ENCODE results near the gene KCNAB1.

Gene KCNAB1

DNA sequence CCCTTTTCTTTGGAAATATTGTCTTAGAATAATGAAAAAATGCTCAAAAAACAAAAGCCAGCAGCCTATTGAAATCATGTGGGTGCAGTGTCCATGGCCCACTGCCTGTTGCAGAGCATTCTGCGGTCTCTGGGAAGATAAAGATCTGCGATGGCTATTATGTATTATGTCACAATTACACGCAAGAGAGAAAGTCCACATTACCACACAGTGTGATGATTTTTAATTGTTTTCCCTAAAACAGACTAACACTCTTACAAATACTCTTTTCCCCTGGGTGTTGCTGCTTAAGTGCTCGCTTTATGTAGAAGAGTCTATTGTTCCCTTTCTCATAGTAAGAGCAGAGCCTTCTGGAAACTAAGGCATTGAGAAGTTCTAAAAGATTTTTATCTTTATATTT, 402.3 kb downstream of the KCNAB1 start:
- no peak for ATAC-seq
- TF ChIP-seq SNAI2 (CRISPR knock-in tag; IDR thresholded peaks at IDR 0.05) (no peak), ZC3H10 (CRISPR knock-in tag; IDR thresholded peaks at IDR 0.05) (no peak), ZFP3 (CRISPR knock-in tag; IDR thresholded peaks at IDR 0.05) (no peak), OSR1 (CRISPR knock-in tag; IDR thresholded peaks at IDR 0.05) (no peak), TCF4 (CRISPR knock-in tag; IDR thresholded peaks at IDR 0.05; ENCODE audit: borderline replicate concordance) (no peak), TOX (CRISPR knock-in tag; IDR thresholded peaks at IDR 0.05; ENCODE audit: borderline replicate concordance) (no peak), RARB (CRISPR knock-in tag; IDR thresholded peaks at IDR 0.05) (no peak), ISL1 (CRISPR knock-in tag; IDR thresholded peaks at IDR 0.05) (no peak), ZNF565 (CRISPR knock-in tag; conservative IDR thresholded peaks at IDR 0.05; ENCODE audit: low read depth) (no peak), ZNF70 (CRISPR knock-in tag; IDR thresholded peaks at IDR 0.05) (no peak), ARNTL (CRISPR knock-in tag; IDR thresholded peaks at IDR 0.05; ENCODE audit: borderline replicate concordance, low read depth) (no peak), CSDC2 (CRISPR knock-in tag; IDR thresholded peaks at IDR 0.05) (no peak), ZNF8 (CRISPR knock-in tag; IDR thresholded peaks at IDR 0.05) (no peak), ZFP30 (CRISPR knock-in tag; IDR thresholded peaks at IDR 0.05) (no peak)
- TF ChIP-seq, protein P1, sequence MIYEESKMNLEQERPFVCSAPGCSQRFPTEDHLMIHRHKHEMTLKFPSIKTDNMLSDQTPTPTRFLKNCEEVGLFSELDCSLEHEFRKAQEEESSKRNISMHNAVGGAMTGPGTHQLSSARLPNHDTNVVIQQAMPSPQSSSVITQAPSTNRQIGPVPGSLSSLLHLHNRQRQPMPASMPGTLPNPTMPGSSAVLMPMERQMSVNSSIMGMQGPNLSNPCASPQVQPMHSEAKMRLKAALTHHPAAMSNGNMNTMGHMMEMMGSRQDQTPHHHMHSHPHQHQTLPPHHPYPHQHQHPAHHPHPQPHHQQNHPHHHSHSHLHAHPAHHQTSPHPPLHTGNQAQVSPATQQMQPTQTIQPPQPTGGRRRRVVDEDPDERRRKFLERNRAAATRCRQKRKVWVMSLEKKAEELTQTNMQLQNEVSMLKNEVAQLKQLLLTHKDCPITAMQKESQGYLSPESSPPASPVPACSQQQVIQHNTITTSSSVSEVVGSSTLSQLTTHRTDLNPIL (CRISPR knock-in tag; IDR thresholded peaks at IDR 0.05; ENCODE audit: low read depth): no peak
- TF ChIP-seq, protein P2, sequence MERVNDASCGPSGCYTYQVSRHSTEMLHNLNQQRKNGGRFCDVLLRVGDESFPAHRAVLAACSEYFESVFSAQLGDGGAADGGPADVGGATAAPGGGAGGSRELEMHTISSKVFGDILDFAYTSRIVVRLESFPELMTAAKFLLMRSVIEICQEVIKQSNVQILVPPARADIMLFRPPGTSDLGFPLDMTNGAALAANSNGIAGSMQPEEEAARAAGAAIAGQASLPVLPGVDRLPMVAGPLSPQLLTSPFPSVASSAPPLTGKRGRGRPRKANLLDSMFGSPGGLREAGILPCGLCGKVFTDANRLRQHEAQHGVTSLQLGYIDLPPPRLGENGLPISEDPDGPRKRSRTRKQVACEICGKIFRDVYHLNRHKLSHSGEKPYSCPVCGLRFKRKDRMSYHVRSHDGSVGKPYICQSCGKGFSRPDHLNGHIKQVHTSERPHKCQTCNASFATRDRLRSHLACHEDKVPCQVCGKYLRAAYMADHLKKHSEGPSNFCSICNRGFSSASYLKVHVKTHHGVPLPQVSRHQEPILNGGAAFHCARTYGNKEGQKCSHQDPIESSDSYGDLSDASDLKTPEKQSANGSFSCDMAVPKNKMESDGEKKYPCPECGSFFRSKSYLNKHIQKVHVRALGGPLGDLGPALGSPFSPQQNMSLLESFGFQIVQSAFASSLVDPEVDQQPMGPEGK (CRISPR knock-in tag; IDR thresholded peaks at IDR 0.05; ENCODE audit: borderline replicate concordance): no peak
- TF ChIP-seq, protein P3, sequence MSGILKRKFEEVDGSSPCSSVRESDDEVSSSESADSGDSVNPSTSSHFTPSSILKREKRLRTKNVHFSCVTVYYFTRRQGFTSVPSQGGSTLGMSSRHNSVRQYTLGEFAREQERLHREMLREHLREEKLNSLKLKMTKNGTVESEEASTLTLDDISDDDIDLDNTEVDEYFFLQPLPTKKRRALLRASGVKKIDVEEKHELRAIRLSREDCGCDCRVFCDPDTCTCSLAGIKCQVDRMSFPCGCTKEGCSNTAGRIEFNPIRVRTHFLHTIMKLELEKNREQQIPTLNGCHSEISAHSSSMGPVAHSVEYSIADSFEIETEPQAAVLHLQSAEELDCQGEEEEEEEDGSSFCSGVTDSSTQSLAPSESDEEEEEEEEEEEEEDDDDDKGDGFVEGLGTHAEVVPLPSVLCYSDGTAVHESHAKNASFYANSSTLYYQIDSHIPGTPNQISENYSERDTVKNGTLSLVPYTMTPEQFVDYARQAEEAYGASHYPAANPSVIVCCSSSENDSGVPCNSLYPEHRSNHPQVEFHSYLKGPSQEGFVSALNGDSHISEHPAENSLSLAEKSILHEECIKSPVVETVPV (CRISPR knock-in tag; IDR thresholded peaks at IDR 0.05): no peak
- TF ChIP-seq, protein P4, sequence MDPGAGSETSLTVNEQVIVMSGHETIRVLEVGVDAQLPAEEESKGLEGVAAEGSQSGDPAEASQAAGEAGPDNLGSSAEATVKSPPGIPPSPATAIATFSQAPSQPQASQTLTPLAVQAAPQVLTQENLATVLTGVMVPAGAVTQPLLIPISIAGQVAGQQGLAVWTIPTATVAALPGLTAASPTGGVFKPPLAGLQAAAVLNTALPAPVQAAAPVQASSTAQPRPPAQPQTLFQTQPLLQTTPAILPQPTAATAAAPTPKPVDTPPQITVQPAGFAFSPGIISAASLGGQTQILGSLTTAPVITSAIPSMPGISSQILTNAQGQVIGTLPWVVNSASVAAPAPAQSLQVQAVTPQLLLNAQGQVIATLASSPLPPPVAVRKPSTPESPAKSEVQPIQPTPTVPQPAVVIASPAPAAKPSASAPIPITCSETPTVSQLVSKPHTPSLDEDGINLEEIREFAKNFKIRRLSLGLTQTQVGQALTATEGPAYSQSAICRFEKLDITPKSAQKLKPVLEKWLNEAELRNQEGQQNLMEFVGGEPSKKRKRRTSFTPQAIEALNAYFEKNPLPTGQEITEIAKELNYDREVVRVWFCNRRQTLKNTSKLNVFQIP (CRISPR knock-in tag; IDR thresholded peaks at IDR 0.05; ENCODE audit: borderline replicate concordance, low read depth): no peak

DNA sequence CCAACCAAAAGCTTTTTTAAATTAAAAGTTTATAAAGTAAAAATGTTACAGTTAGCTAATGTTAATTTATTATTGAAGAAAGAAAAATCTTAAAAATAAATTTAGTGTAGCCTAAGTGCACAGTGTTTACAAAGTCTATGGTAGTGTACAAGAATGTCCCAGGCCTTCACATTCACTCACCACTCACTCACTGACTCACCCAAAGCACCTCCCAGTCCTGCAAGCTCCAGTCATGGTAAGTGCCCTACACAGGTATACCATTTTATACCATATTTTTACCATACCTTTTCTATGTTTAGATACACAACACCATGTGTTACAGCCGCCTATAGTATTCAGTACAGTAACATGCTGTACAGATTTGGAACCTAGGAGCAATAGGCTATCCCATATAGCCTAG, 405.4 kb downstream of the KCNAB1 start:
- ATAC-seq: no peak
- TF ChIP-seq, protein P4 (CRISPR knock-in tag; IDR thresholded peaks at IDR 0.05; ENCODE audit: borderline replicate concordance, low read depth): no peak
- TF ChIP-seq ZNF70 (CRISPR knock-in tag; IDR thresholded peaks at IDR 0.05) (no peak), ARNTL (CRISPR knock-in tag; IDR thresholded peaks at IDR 0.05; ENCODE audit: borderline replicate concordance, low read depth) (no peak), OSR1 (CRISPR knock-in tag; IDR thresholded peaks at IDR 0.05) (no peak), SNAI2 (CRISPR knock-in tag; IDR thresholded peaks at IDR 0.05) (no peak), ZC3H10 (CRISPR knock-in tag; IDR thresholded peaks at IDR 0.05) (no peak), ISL1 (CRISPR knock-in tag; IDR thresholded peaks at IDR 0.05) (no peak), TOX (CRISPR knock-in tag; IDR thresholded peaks at IDR 0.05; ENCODE audit: borderline replicate concordance) (no peak), ZNF565 (CRISPR knock-in tag; conservative IDR thresholded peaks at IDR 0.05; ENCODE audit: low read depth) (no peak), RARB (CRISPR knock-in tag; IDR thresholded peaks at IDR 0.05) (no peak)
- TF ChIP-seq, protein P3 (CRISPR knock-in tag; IDR thresholded peaks at IDR 0.05): no peak
- TF ChIP-seq, protein P5, sequence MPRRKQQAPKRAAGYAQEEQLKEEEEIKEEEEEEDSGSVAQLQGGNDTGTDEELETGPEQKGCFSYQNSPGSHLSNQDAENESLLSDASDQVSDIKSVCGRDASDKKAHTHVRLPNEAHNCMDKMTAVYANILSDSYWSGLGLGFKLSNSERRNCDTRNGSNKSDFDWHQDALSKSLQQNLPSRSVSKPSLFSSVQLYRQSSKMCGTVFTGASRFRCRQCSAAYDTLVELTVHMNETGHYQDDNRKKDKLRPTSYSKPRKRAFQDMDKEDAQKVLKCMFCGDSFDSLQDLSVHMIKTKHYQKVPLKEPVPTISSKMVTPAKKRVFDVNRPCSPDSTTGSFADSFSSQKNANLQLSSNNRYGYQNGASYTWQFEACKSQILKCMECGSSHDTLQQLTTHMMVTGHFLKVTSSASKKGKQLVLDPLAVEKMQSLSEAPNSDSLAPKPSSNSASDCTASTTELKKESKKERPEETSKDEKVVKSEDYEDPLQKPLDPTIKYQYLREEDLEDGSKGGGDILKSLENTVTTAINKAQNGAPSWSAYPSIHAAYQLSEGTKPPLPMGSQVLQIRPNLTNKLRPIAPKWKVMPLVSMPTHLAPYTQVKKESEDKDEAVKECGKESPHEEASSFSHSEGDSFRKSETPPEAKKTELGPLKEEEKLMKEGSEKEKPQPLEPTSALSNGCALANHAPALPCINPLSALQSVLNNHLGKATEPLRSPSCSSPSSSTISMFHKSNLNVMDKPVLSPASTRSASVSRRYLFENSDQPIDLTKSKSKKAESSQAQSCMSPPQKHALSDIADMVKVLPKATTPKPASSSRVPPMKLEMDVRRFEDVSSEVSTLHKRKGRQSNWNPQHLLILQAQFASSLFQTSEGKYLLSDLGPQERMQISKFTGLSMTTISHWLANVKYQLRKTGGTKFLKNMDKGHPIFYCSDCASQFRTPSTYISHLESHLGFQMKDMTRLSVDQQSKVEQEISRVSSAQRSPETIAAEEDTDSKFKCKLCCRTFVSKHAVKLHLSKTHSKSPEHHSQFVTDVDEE (CRISPR knock-in tag; IDR thresholded peaks at IDR 0.05): no peak
- TF ChIP-seq, protein P1 (CRISPR knock-in tag; IDR thresholded peaks at IDR 0.05; ENCODE audit: low read depth): no peak
